Stimulated activated CD4-positive, alpha-beta T cell treated with anti-CD3 and anti-CD28 coated beads, Interleukin-4, amount 100 ng/mL, for 48 hours (primary cell): ENCODE results near the gene RAB43.

Source experiments
- DNase-seq, 2 donors: peaks; one replicate each; pipeline ENCODE4 v3.0.0-alpha.2; 2020; ENCODE audit warnings: low read depth in 2 of 2

The RAB43 gene

DNA sequence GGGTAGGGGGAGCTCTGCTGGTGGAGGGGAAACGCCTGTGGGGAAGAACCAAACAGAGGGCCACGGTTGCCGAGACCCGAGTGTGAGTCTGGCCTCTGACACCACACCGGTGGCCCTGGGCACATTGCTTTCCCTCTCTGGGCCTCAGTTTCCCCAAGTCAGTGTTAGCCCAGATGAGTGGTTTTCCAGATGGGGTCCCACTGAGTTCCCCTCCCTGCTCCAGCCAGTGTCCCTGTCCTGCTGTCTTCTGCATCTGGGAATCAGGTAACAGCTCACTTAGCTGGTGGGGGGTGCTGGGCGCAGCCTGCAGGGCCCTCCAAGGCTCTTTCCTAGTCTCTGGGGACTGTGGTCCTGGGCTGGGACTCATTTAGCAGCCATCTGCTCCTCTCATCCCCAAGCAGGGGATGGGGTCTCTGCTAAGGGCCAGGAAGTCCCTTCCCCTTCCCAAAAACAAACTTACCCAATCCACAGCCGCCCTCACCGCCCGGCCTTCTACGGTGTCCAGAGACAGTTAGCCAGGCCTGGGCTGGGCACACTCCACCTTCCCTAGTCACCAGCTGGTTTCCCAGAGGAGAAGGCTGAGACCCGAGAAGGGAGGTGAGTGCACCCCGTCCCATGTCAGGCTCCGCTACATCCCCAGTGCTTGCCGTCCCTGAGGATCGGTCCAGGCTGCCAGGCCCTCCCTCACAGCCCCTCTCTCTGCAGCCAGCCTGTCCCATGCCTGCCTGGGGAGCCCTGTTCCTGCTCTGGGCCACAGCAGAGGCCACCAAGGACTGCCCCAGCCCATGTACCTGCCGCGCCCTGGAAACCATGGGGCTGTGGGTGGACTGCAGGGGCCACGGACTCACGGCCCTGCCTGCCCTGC lies 60.3 kb downstream of the RAB43 start:
- no peak for DNase-seq

DNA sequence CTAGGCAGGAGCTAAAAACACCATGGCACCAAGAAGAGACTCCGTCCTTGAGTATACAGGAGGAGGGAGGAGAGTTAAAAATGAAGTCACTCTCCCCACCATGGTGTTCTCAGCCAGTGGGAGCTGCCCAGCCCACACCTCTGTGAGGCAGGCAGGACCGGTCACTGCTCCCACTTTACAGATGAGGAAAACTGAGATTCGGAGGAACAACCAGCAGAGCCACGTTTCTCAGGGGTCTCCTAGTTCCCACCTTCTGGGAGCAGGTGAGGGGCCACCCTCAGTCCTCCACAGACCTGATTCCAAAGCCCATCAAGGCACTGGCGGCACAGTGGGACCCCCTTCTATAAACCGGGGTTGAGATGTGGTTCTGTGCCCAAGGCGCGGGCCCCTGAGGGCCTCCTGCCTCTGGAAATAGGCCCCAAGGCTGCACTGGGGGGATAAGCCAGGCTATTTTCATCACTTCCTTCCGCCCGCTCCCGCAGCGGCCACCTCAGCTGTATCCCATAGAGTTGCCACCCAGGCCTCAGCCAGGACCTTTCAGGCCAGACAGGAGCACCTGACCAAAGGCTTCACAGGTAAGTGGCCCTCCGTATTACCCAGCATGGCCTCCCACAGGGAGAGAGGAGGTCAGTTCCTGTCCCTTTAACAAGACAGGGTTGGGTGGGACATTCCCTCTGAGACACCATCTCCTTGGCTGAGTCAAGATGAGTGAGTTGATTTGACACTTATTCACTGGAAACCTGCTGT lies 61.2 kb downstream of the RAB43 start, which contains the start of gene GP9:
Gene GP9, plus strand, starts transcription at position 504 of the 747 bp plus-strand sequence. CDS start 961 bp downstream, outside the sequence.
- no peak for DNase-seq

GRCh38 chr3:129059311-129059958 lies 62.2 kb downstream of the RAB43 start:
- DNase-seq = no peak

- DNase-seq = no peak
Measured at GRCh38 chr3:129058441-129059200, 63.0 kb downstream of the RAB43 start.

- no peak for DNase-seq
Measured at GRCh38 chr3:129057249-129057648, 64.4 kb downstream of the RAB43 start.

GRCh38 chr3:129056451-129057173 lies 65.0 kb downstream of the RAB43 start:
- DNase-seq = no peak

DNA sequence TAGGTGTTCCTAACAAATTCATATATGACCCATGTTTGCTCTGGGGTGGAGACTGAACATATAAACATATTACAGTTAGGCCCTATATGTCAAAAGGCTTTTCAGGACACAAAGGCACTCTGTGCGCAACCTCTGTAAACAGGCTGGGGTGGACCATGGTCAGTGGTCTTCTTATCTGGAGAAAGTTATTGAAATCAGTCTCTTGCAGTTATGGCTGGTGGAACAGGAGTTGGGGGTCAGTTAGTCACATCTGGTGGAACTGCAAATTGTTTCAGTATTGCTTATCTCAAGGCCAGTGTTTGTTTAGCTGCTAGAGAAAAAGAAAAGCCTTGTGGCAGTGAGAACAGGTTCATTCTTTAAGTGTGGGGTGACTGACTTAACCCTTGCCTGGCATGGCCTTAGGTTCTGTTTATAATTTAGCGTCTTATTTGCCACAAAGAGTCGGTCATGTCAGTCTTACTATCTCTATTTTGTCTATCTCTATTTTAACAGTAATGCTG lies 66.9 kb downstream of the RAB43 start:
- DNase-seq = no peak

DNA sequence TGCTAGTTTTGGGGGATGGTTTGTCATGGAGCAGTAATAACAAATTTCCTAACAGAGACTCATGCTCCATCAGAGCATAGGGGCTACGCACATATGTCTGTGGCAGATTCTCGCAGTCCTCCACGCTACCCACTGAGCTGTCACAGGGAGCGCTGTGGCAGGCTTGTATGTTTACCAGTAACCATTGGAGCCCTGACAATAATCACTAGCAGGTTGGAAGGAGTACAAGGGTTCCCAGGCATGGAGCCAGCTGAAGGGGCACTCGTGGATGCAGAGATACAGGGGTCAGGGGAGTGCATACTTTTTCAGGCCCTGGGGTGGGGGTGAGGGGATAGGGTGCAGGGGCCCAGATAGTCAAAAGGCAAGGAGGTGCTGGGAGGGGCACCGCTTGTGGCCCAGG lies 68.9 kb downstream of the RAB43 start:
- no peak for DNase-seq

DNA sequence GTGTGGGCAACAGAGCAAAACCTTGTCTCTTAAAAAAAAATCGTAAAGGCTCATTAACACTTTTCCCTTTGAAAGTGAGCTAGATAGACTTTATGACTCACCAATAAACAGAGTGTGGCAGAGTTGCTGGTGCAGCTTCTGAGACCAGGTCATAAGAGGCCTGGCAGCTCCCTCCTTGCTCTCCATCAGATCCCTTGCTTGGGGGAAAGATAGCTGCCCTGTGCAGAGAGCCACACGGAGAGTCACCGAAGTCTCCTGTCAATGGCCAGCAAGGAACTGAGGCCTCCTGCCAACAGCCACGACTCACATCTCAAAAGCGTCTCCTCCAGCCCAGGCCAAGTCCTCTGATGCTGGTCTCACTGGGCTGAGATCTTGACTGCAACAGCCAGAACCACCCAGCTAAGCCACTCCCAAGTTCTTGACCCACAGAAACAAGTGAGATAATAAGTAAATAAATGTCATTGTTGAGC lies 69.7 kb downstream of the RAB43 start:
- no peak for DNase-seq

DNA sequence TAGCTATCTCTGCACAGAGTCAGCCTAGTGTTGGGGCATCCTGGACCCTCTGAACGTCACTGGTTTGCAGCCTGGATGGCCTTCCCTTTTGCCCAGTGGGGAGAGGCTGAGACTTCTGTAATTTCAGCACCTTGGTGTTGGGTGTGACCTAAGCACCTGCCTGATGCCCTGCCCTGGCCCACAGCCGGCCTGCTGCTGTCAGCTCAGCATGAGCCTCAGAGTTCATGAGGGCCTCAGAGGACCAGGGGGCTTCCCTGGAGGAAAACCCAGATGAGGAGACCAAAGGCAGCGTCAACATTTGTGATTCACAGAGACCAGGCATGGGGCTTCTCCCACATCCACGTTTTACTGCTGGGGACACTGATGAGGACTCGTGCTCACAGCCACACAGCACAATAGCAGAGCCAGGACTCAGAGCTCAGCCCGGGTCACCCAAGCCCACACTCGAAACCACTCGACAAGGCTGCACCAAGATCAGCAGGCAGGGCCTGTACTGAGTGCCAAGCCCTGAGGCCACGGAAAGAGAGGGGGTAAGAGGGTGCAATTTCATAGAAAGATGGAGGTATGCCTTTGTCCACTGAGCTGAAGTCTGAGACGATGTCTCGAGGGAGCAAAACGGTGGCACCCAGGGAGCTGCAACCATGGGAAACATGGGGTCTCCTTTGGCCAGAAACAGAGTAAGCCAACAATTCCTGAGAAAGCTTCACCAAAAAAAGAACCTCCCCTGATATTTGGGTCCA lies 70.9 kb downstream of the RAB43 start:
- DNase-seq = no peak

DNA sequence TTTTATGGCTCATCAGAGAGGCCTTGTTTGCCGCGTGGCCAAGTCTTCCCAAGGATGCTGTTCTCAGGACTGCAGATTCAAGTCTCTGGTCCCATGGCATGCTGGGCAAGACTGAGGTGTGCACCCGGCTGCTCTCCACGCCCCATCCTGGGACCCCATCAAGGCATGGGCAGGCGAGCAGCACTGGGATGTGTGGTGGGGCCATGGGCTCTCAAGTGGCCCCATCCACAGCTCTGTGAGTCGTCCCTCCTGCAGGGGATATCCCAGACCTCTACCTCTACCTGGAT lies 74.1 kb downstream of the RAB43 start:
- no peak for DNase-seq

- DNase-seq = no peak
Measured at GRCh38 chr3:129046732-129047552, 74.7 kb downstream of the RAB43 start.

GRCh38 chr3:129046037-129046731 lies 75.4 kb downstream of the RAB43 start:
- DNase-seq = no peak

DNA sequence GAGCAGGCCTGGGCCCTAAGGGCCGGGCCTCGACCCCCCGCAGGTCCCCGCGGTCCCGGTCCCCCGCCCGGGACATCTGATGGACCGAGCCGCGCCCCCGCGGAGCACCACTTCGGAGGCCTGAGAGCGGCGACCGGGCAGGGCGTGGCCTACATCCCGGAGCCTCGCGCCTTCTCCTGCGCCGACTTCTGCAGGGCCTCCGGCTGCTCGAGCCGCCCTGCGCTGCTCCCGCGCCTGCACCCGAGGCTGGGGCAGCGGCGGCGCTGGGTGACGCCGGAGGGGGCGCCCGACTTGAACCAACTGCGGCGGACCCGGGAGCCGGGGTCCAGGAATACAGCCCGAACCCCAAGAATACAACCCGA lies 75.9 kb downstream of the RAB43 start:
- DNase-seq = peak; percentile 16 to 38

GRCh38 chr3:129040579-129041300 lies 80.9 kb downstream of the RAB43 start:
- no peak for DNase-seq

DNA sequence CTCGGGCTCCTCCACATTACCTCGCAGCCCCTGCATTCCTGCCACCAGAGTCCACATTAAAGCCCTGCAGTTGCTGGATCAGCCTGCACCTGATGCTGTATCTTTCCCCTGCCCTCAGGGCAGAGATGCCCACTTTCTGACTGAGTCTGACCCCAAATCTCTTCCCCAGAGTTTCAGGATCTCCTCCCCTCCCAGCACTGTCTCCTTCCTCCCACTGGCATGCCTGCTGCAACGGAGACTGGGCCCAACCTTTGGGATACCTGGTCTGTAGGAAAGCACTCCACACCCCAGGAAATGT lies 81.6 kb downstream of the RAB43 start:
- no peak for DNase-seq

DNA sequence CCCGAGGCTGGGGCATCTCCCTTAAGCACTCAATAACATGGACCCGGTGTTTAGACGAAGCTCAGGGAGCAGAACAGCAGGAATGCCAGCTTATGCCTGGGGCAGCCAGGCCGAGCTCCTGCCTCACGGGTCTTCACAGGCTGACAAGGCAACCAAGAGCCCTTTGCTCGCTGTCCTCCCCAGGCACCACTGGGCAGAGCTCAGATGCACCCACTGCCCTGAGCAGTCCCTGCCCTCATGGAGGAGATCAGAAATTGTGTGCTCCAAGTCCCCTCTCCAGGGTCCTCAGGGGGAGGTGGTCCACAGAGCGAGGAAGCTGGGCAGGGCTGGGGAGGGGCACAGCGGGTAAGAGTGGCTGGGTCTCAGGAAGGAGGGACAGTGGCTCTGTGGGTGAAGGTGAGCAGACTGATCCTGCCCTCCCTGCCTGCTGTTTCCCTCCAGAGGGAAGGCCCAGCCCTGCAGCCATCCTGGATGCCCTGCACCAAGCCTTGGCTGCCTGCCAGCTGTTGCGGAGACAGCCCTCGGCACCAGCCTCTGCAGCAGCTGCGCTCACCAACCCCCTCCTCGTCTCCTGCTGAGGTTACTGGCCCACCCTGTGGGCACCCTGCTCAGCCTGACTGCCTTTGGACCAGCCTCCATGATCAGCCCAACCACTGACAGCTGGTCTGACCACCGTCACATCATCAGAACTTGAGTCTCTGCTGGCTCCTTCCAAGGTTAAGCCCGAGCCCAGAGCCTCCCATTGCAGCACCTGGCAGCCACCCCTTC lies 82.1 kb downstream of the RAB43 start:
- no peak for DNase-seq
